Measurements from ENCODE around the gene MTNR1A. TPM values are rescaled to one million over a fixed set of nuclear protein-coding genes. Genes with fewer than 3 reads are reported as not detected.
"Not testable (repeated sequence)": the region's sequence is repeated elsewhere in the genome, so short reads cannot be mapped to it uniquely, and the experiment has no call there.

Gene MTNR1A
- total RNA-seq, 1 donor from 2014 or later: not detected

DNA sequence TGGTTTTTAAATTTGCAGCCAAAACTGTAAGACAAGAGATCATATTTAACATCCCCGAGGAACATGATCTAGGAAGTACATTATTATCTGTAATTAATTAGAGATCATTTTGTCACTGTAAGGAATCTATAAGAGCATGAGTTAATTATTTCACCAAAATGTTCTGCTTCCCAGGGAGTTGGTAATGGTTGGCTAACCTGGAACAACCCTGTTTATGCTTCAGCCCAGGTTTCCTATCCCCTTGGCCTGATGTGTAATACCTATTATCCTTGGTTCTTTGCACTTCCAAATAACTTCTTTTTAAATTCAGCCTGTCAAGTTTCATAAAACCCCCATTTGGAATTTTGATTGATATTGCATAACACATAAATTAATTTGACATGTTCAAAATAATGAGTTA, 6.4 kb upstream of the MTNR1A start:
- no peak for DNase-seq (ENCODE audit: low spot score)

GRCh38 chr4:186560647-186561046, 5.3 kb upstream of the MTNR1A start:
- no peak for DNase-seq (ENCODE audit: low spot score)

DNA sequence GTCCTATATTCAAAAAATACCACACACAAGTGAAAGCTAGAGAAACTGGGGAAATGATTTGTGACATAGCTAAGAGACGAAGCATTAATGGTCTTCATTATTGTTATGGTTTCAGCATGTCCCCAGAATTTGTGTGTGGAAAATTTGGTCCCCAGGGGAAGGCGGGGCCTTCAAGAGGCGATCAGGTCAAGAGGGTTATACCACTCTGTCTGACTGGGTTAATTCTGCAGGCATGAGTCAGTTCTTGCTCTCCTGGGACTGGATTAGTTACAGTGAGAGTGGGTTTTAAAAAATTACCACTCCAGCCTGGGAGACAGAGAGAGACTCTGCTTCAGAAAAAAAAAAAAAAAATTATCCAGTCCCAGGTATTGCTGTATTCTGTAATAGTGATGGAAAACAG, 2.1 kb upstream of the MTNR1A start:
- DNase-seq (ENCODE audit: low spot score): no peak

GRCh38 chr4:186557061-186557460, 1.7 kb upstream of the MTNR1A start:
- no peak for DNase-seq (ENCODE audit: low spot score)

DNA sequence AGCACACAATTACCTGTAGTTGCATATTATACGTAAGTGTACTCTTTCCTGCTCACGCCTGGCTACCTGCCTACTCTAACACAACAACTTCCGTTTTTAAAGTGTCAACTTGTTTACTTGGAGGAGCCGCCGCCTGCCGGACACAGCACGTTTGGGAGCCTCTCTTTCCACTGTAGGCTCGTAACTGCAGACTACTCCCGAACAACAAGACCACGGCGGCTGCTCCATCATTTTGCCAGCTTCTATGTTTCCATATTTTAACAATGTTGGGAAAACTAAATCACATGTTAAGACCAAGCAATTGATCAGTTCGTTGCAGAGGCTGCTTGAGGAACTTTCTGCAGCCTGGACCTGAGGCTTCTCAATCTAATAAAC, 841 bp downstream of the MTNR1A start:
- DNase-seq (ENCODE audit: low spot score): no peak

GRCh38 chr4:186553717-186554116, 1.6 kb downstream of the MTNR1A start:
- DNase-seq (ENCODE audit: low spot score): no peak

DNA sequence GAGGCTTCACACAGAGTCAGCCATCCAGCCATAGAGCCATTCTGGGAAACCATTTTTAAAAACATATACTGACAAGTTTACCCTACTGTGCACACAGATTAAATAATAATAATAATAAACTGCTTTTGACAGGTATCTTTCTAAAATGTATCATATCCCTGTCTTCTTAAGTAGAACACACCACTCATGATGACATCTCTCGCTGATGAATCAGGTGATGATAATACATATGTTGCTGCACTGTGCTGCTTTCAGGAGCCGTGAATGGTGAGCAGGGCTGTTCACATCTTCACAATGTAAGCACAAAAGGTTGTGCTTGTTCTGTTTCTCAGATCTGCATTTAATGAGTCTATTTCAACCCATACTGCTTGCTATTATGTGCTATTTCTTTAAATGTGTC, 3.5 kb downstream of the MTNR1A start:
- no peak for DNase-seq (ENCODE audit: low spot score)

GRCh38 chr4:186545436-186545835, 9.9 kb downstream of the MTNR1A start:
- no peak for DNase-seq (ENCODE audit: low spot score)

DNA sequence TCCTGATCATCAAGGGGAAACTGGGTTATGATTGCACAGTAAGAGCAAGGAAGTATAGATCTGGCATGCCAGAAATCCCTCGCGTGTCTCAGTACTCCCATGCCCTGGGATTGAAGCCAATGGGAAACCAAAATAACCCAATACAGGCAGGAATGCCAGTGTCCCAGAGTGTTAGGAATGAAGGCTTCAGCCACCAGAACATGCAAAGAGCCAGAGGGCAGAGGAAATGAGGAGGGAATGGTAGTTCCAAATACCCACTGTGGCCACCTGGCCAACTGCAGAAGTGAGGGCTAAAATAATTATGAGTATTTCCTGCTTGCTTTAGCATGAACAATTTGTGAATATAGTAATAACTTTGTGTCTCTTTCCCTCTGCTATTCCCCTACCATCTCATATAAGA, 12.2 kb downstream of the MTNR1A start:
- no peak for DNase-seq (ENCODE audit: low spot score)

DNA sequence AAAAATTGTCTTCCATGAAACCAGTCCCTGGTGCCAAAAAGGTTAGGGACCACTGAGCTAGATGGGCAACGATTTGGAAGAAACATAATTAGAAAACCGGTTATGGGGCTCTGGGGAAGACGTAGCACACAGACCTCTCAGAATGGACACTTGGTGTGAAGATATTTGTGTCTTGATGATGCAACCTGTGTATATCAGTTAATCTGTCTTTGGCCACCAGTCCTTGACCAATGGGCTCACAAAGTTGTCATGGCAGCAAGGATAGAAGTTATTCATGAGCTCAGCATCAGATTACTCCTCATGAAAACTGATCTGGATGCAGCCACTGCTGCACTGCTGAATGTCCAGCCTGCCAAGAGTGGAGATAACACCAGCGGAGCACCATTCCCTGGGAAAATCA, 13.6 kb downstream of the MTNR1A start:
- no peak for DNase-seq (ENCODE audit: low spot score)

DNA sequence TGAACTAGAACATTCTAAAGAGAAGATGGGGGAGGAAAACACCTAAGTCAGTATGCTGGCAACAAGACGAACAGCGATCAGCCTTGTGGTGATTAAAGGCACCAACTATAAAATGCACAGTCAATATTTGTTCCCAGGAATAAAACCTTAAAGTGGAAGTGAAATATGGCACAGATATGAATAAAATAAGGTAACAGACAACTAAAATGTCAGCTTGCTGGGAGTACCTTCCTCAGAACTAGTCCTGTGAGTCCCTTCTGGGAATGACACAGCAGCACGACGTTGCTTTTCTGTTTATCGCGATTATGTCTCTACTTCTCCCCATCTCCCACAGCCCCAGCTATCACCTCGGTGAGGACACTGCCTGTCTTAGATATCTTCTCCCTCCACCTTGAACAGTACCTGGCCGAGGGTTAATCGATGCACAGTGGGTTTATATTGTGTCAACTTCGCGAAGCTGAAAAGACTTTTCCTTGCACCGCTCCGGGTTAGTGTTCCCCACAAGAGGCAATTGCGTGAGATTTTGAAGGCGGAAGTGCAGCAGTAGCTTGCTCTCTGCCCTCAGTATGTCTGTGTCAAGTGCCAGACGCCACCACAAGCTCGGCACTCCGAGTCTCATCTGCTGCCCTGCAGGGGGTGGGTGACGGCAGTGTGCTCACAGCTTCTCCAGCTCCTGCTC, 17.4 kb downstream of the MTNR1A start:
- DNase-seq (ENCODE audit: low spot score): no peak

GRCh38 chr4:186536285-186536684, 19.1 kb downstream of the MTNR1A start:
- no peak for DNase-seq (ENCODE audit: low spot score)

- no peak for DNase-seq (ENCODE audit: low spot score)
Measured at GRCh38 chr4:186534056-186534455, 21.3 kb downstream of the MTNR1A start.

DNA sequence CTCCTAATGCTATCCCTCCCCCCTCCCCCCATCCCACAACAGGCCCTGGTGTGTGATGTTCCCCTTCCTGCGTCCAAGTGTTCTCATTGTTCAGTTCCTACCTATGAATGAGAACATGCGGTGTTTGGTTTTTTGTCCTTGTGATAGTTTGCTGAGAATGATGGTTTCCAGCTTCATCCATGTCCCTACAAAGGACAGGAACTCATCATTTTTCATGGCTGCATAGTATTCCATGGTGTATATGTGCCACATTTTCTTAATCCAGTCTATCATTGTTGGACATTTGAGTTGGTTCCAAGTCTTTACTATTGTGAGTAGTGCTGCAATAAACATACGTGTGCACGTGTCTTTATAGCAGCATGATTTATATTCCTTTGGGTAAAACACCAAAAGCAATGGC, 31.4 kb downstream of the MTNR1A start:
- not testable (repeated sequence) for DNase-seq (ENCODE audit: low spot score)

GRCh38 chr4:186516287-186516686, 39.1 kb downstream of the MTNR1A start:
- DNase-seq (ENCODE audit: low spot score): no peak

GRCh38 chr4:186514271-186514950, 41.0 kb downstream of the MTNR1A start:
- DNase-seq (ENCODE audit: low spot score): no peak

GRCh38 chr4:186504771-186505170, 50.6 kb downstream of the MTNR1A start:
- DNase-seq (ENCODE audit: low spot score): not testable (repeated sequence)

GRCh38 chr4:186502231-186502630, 53.1 kb downstream of the MTNR1A start:
- no peak for DNase-seq (ENCODE audit: low spot score)

GRCh38 chr4:186501554-186501953, 53.8 kb downstream of the MTNR1A start:
- DNase-seq (ENCODE audit: low spot score): no peak

DNA sequence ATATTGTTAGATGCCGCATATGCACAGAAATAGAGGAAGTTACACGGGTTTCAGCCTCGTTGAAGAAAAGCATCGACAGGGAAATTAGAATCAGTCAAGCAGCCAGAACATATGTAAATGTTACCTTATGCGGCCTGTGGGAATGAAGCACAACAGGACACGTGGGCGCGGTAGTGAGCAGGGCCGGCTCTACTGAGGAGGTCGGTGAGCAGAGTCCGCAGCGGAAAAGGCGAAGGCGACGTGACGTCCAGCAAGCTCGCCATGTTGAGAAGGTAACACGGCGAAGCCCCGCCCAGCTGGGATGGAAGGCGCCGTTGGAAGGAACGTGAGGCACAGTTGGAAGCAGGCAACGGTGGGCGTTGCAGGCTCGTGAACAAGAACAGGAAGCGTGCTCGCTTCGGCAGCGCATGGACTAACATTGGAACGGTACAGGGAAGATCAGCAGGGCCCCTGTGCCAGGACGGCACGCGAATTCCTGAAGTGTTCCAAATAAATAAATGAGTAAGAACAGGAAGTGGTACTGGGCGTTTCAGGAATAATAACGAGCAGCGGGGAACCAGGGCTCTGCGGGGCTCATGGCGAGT, 54.6 kb downstream of the MTNR1A start:
- DNase-seq (ENCODE audit: low spot score): no peak

DNA sequence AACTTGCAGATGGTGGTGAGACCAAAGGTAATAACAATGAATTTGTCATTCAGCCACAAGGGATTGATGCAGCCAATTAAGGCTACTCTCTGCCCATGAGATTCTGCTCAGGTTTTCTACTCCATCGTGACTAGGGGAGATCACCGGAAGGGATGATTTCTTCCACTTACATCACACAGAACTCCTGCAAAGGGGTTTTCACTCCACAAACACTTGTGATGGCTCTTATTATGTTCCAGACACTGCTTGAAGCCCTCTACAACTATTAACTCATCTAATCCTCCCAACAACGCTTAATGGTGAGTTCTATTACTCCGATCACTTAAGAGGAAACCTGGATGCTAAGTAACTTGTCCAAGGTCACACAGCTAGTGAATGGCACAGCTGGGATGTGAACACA, 55.9 kb downstream of the MTNR1A start:
- DNase-seq (ENCODE audit: low spot score): no peak

GRCh38 chr4:186497043-186497442, 58.3 kb downstream of the MTNR1A start:
- no peak for DNase-seq (ENCODE audit: low spot score)

DNA sequence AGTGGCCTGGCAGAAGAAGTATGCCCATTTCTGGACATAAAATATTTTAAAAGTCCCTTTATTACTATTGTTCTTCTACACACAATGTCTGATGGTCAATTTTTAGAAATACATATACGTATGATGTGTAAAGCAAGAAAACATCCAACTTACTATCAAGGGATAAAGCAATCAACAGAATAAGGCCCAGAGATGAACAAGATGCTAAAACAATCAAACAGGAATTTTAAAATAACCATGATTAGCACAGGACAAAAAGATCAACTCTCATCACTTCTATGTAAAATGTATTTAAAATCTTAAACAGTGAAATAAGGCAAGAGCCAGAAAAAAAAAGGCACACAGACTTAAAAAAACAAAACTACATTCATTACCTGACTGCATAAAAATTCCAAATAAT, 60.9 kb downstream of the MTNR1A start:
- no peak for DNase-seq (ENCODE audit: low spot score)

All from ureter (tissue), 1 donor.